Measurements from ENCODE around the gene SYF2.
"Not testable (repeated sequence)": the region's sequence is repeated elsewhere in the genome, so short reads cannot be mapped to it uniquely, and the experiment has no call there.

Gene SYF2

GRCh38 chr1:25232027-25232865, at the start of gene SYF2:
Gene SYF2, minus strand, starts transcription at chr1:25232502. Its CDS starts 35 bp downstream, at chr1:25232467.
- in situ Hi-C loops (cut with MboI; ENCODE audit: low sequenced_read_pairs, unreplicated experiment), result no loop called here
- TF ChIP-seq CTCF (IDR thresholded peaks at IDR 0.05; ENCODE audit: borderline replicate concordance, control extremely low read depth, extremely low read depth, insufficient read depth, missing control alignments), result no peak
- peak; percentile 97 for DNase-seq (ENCODE audit: low spot score)

- in situ Hi-C loops (cut with MboI; ENCODE audit: low sequenced_read_pairs, unreplicated experiment); DNase-seq (ENCODE audit: low spot score): not testable (repeated sequence)
Measured at GRCh38 chr1:25279693-25280111, 47.4 kb upstream of the SYF2 start.

- in situ Hi-C loops (cut with MboI; ENCODE audit: low sequenced_read_pairs, unreplicated experiment); DNase-seq (ENCODE audit: low spot score): not testable (repeated sequence)
Measured at GRCh38 chr1:25278790-25279189, 46.5 kb upstream of the SYF2 start.

- DNase-seq (ENCODE audit: low spot score); in situ Hi-C loops (cut with MboI; ENCODE audit: low sequenced_read_pairs, unreplicated experiment): not testable (repeated sequence)
Measured at GRCh38 chr1:25278358-25278757, 46.1 kb upstream of the SYF2 start.

GRCh38 chr1:25277295-25277694, 45.0 kb upstream of the SYF2 start:
- in situ Hi-C loops (cut with MboI; ENCODE audit: low sequenced_read_pairs, unreplicated experiment); DNase-seq (ENCODE audit: low spot score): not testable (repeated sequence)

- in situ Hi-C loops (cut with MboI; ENCODE audit: low sequenced_read_pairs, unreplicated experiment), result not testable (repeated sequence)
Measured at GRCh38 chr1:25275648-25276047, 43.3 kb upstream of the SYF2 start.

GRCh38 chr1:25272238-25272637, 39.9 kb upstream of the SYF2 start, which contains the start of gene RHD:
Gene RHD, plus strand, starts transcription at chr1:25272509. Its CDS starts 39 bp downstream, at chr1:25272548.
- DNase-seq (ENCODE audit: low spot score); in situ Hi-C loops (cut with MboI; ENCODE audit: low sequenced_read_pairs, unreplicated experiment): not testable (repeated sequence)

More at GRCh38 chr1:25275648-25276047, 43.3 kb upstream of the SYF2 start:
- DNase-seq (ENCODE audit: low spot score), result not testable (repeated sequence)

GRCh38 chr1:25268143-25268760, 36.0 kb upstream of the SYF2 start:
- in situ Hi-C loops (cut with MboI; ENCODE audit: low sequenced_read_pairs, unreplicated experiment); DNase-seq (ENCODE audit: low spot score): not testable (repeated sequence)

GRCh38 chr1:25267288-25268142, 35.2 kb upstream of the SYF2 start:
- DNase-seq (ENCODE audit: low spot score); in situ Hi-C loops (cut with MboI; ENCODE audit: low sequenced_read_pairs, unreplicated experiment): not testable (repeated sequence)

- in situ Hi-C loops (cut with MboI; ENCODE audit: low sequenced_read_pairs, unreplicated experiment); DNase-seq (ENCODE audit: low spot score): not testable (repeated sequence)
Measured at GRCh38 chr1:25266554-25267287, 34.4 kb upstream of the SYF2 start.

- in situ Hi-C loops (cut with MboI; ENCODE audit: low sequenced_read_pairs, unreplicated experiment); DNase-seq (ENCODE audit: low spot score): not testable (repeated sequence)
Measured at GRCh38 chr1:25260336-25260735, 28.0 kb upstream of the SYF2 start.

GRCh38 chr1:25259813-25260212, 27.5 kb upstream of the SYF2 start:
- DNase-seq (ENCODE audit: low spot score); in situ Hi-C loops (cut with MboI; ENCODE audit: low sequenced_read_pairs, unreplicated experiment): not testable (repeated sequence)
